Thoracic aorta (tissue), 2 donors: Measurements from ENCODE around the gene NTRK2. TPM values are rescaled to one million over a fixed set of nuclear protein-coding genes. Genes with fewer than 3 reads are reported as not detected.
A peak's percentile ranks its signal among the peaks of the same experiment; 100 is the strongest.

Experiments used
- ATAC-seq: fragments of 150-250 bp; one replicate; pipeline ENCODE4 v1.8.0; 2017; ENCODE audit warnings: low read depth; ENCODE audit not compliant: insufficient number of reproducible peaks, low FRiP score
- DNase-seq: peaks from one replicate; pipeline ENCODE4 v3.0.0-alpha.2; 2020; ENCODE audit warnings: low spot score
- H3K27ac ChIP-seq, 2 donors: fragments of 200-600 bp; sonication (generic); 1 replicate in 1 of 2; 2 replicates in 1 of 2; pipeline ENCODE4 v1.5.1; 2016; ENCODE audit warnings: mild to moderate bottlenecking in 2 of 2, moderate library complexity in 2 of 2
- H3K27me3 ChIP-seq: fragments of 200-600 bp; sonication (generic); replicated peaks from 2 replicates; pipeline ENCODE4 v1.6.0; 2016; ENCODE audit warnings: mild to moderate bottlenecking; ENCODE audit not compliant: insufficient read depth
- H3K36me3 ChIP-seq: fragments of 200-600 bp; sonication (generic); one replicate; pipeline ENCODE4 v1.5.1; 2016
- H3K4me1 ChIP-seq, 2 donors: fragments of 200-600 bp; sonication (generic); 1 replicate in 1 of 2; 2 replicates in 1 of 2; pipeline versions ENCODE4 v1.5.1 to v1.6.0; 2016; ENCODE audit warnings: low read depth in 2 of 2, mild to moderate bottlenecking in 1 of 2; ENCODE audit not compliant: control insufficient read depth in 1 of 2
- H3K4me3 ChIP-seq: fragments of 200-600 bp; sonication (generic); 2 replicates; pipeline ENCODE4 v1.5.1; 2016; ENCODE audit warnings: mild to moderate bottlenecking
- H3K9me3 ChIP-seq: fragments of 200-600 bp; sonication (generic); 2 replicates; pipeline ENCODE4 v1.5.1; 2016
- total RNA-seq, 2 donors: library from RNA; depleted of rRNA; stranded (reverse); fragments of >200 nt; gene quantifications; one replicate each; pipeline versions ENCODE4 v1.1.0 to v1.2.3, GENCODE V29; 2016
- TF ChIP-seq, protein P1 (sequence below): fragments of 200-600 bp; sonication (generic); IDR thresholded peaks from one replicate; pipeline ENCODE4 v1.5.1; 2019; ENCODE audit warnings: antibody characterized with exemption

NTRK2 gene
- total RNA-seq, 2 donors from 2014 or later, result 12.6 to 27.9 TPM

- Histone ChIP-seq H3K36me3 (no peaks in the 10 kb centered on the region), H3K9me3 (no peaks in the 10 kb centered on the region), H3K4me3 (no peak overlapping the region), H3K27me3 (no peaks in the 10 kb centered on the region), H3K27ac (no peak overlapping the region), H3K4me1 (peaks cover 0 to 11% of the 10 kb centered on the region in 2 donors)
- no peak for ATAC-seq
- TF ChIP-seq, protein P1, sequence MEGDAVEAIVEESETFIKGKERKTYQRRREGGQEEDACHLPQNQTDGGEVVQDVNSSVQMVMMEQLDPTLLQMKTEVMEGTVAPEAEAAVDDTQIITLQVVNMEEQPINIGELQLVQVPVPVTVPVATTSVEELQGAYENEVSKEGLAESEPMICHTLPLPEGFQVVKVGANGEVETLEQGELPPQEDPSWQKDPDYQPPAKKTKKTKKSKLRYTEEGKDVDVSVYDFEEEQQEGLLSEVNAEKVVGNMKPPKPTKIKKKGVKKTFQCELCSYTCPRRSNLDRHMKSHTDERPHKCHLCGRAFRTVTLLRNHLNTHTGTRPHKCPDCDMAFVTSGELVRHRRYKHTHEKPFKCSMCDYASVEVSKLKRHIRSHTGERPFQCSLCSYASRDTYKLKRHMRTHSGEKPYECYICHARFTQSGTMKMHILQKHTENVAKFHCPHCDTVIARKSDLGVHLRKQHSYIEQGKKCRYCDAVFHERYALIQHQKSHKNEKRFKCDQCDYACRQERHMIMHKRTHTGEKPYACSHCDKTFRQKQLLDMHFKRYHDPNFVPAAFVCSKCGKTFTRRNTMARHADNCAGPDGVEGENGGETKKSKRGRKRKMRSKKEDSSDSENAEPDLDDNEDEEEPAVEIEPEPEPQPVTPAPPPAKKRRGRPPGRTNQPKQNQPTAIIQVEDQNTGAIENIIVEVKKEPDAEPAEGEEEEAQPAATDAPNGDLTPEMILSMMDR, result no peak
- no peak for DNase-seq
Measured at GRCh38 chr9:84817038-84817437, 147.5 kb downstream of the NTRK2 start.

- H3K27me3 ChIP-seq, result no peaks in the 10 kb centered on the region
- no peak overlapping the region for H3K4me3 ChIP-seq
- peaks cover 9 to 28% of the 10 kb centered on the region in 2 donors for H3K4me1 ChIP-seq
- DNase-seq (no peak), ATAC-seq (no peak)
- H3K36me3 ChIP-seq, result no peaks in the 10 kb centered on the region
- H3K9me3 ChIP-seq, result no peaks in the 10 kb centered on the region
- TF ChIP-seq, protein P1, result no peak
- no peak overlapping the region for H3K27ac ChIP-seq
Measured at GRCh38 chr9:84818791-84819190, 149.3 kb downstream of the NTRK2 start.

- H3K27me3 ChIP-seq, result no peaks in the 10 kb centered on the region
- no peak overlapping the region for H3K4me3 ChIP-seq
- TF ChIP-seq, protein P1, result no peak
- no peaks in the 10 kb centered on the region for H3K36me3 ChIP-seq
- no peak for ATAC-seq
- no peaks in the 10 kb centered on the region for H3K9me3 ChIP-seq
- H3K4me1 ChIP-seq, result peaks cover 14 to 36% of the 10 kb centered on the region in 2 donors
- no peak for DNase-seq
- no peak overlapping the region for H3K27ac ChIP-seq
Measured at GRCh38 chr9:84819491-84819991, 150.0 kb downstream of the NTRK2 start.

GRCh38 chr9:84821431-84821830 lies 151.9 kb downstream of the NTRK2 start:
- H3K36me3 ChIP-seq, result no peaks in the 10 kb centered on the region
- H3K4me3 ChIP-seq, result no peak overlapping the region
- H3K9me3 ChIP-seq, result no peaks in the 10 kb centered on the region
- H3K4me1 ChIP-seq, result peaks cover 16 to 42% of the 10 kb centered on the region in 2 donors
- DNase-seq (no peak), ATAC-seq (no peak)
- TF ChIP-seq, protein P1, result no peak
- H3K27me3 ChIP-seq, result no peaks in the 10 kb centered on the region
- no peak overlapping the region for H3K27ac ChIP-seq

GRCh38 chr9:84822589-84823233 lies 153.2 kb downstream of the NTRK2 start:
- no peak overlapping the region for H3K27ac ChIP-seq
- H3K27me3 ChIP-seq, result no peaks in the 10 kb centered on the region
- TF ChIP-seq, protein P1, result no peak
- ATAC-seq (no peak), DNase-seq (no peak)
- no peaks in the 10 kb centered on the region for H3K9me3 ChIP-seq
- no peaks in the 10 kb centered on the region for H3K36me3 ChIP-seq
- peak overlapping the region; percentile 42 for H3K4me3 ChIP-seq
- peaks cover 16 to 42% of the 10 kb centered on the region in 2 donors for H3K4me1 ChIP-seq
